Hepatic stellate cell (primary cell): ENCODE results near the gene TRIM15.
"Not testable (repeated sequence)": the region's sequence is repeated elsewhere in the genome, so short reads cannot be mapped to it uniquely, and the experiment has no call there.

ENCODE experiments used
- DNase-seq: peaks from one replicate; pipeline ENCODE4 v3.0.0; 2011; ENCODE audit warnings: low spot score

Gene TRIM15

GRCh38 chr6:30163090-30163917 is at the start of gene TRIM15:
TRIM15 (plus strand) TSS chr6:30163546; CDS start chr6:30163685, 139 bp downstream.
- no peak for DNase-seq

GRCh38 chr6:30113841-30114240 is 49.5 kb upstream of the TRIM15 start:
- DNase-seq, result no peak

GRCh38 chr6:30116724-30117123 is 46.6 kb upstream of the TRIM15 start:
- DNase-seq, result no peak

GRCh38 chr6:30118691-30119090 is 44.7 kb upstream of the TRIM15 start:
- DNase-seq, result not testable (repeated sequence)

DNA sequence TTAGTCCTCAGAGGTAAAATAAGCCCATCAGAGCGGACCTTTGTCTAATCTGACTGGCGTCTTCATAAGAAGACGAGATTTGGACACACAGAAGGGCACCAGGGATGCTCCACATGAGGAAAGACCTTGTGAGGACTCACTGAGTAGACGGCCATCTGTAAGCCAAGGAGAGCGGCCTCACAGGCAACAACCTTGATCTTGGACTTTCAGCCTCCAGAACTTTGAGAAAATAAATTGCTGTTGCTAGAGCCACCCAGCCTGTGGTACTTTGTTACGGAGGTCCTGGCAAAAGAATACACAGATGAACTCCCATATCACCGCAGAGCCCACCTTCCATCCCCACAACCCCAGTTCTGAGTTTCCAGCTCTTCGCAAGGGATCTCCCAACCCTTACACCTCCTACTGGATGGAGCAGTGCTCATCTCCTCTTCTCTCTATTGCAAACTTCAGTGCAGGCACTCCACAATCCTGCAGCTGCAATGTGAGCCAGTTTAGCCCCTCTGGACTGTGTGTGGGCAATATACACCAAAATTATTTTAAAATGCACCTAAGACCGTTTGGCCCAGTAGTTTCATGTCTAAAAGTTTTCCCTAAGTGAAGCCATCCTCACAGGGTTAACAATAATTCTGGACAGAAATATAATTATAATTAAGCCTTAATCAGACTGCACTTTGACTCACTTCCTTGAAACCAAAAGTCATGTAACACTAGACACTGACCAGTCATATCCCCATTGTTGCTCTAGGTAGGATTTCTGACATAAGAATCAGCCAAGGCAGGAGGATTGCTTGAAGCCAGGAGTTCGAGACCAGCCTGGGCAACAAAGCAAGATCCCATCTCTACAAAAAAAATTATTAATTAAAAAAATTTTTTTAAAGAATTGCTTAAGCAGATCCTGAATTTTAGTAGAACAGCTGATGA is 41.6 kb upstream of the TRIM15 start:
- DNase-seq, result no peak

DNA sequence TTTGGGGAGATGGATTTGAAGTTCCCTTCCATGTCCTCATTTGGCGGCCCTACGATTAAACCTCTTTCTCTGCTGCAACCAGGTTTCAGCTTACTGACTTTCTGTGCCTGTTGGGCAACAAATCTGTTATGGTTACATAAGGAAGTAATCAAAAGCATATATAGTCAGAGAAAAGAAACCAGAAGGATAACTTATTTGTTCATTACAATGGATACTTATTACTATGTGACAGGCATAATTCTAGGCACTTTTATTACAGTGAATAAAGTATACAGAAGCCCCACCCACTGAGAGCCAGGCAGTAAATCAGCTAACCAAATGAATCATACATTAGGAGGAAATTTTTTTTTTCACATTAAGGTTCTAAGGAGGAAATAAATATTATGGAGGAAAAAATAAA is 40.8 kb upstream of the TRIM15 start:
- no peak for DNase-seq

DNA sequence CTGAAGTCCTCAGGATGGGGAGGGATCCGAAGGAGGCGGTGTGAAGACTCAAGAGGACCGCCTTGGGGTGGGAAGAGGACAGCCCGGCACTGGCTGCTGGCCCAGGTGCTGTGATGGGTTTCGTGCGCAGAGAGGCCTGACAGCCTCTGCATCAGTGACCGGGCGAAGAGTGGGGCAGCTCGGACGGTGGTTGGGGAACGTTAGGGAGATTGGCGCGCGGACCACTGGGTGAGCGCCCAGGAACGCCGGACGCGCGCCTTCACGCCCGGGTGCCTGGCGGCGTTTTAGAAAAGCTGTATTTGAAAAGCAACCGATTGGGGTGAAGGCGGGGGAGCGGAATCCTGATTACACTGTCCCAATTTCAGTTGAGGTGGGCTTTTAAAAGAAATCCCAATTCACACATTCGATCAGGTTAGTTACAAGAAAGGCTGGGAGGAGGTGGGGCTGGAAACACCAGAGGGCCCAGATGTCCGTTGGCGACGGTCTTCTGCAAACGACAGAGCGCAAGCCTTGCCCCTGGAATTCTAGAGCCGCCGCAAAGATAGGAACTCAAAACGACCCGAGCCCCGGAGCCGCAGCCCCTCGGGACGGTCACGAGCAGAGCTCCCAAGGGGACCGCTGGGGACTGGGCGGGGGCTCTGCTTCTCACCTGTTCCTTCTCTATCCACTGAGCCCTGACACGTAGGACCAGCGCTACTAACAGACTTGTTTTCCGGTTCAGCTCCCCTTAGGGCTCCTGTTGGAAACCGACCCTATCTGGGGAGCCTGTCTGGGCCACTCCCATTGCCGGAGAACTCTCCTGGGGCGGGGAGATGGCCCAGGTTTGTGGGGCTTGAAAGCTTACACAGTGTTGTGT is 35.9 kb upstream of the TRIM15 start:
- DNase-seq, result no peak

GRCh38 chr6:30129265-30130178 is 33.8 kb upstream of the TRIM15 start:
- no peak for DNase-seq

GRCh38 chr6:30130179-30130679 is 33.1 kb upstream of the TRIM15 start:
- no peak for DNase-seq

DNA sequence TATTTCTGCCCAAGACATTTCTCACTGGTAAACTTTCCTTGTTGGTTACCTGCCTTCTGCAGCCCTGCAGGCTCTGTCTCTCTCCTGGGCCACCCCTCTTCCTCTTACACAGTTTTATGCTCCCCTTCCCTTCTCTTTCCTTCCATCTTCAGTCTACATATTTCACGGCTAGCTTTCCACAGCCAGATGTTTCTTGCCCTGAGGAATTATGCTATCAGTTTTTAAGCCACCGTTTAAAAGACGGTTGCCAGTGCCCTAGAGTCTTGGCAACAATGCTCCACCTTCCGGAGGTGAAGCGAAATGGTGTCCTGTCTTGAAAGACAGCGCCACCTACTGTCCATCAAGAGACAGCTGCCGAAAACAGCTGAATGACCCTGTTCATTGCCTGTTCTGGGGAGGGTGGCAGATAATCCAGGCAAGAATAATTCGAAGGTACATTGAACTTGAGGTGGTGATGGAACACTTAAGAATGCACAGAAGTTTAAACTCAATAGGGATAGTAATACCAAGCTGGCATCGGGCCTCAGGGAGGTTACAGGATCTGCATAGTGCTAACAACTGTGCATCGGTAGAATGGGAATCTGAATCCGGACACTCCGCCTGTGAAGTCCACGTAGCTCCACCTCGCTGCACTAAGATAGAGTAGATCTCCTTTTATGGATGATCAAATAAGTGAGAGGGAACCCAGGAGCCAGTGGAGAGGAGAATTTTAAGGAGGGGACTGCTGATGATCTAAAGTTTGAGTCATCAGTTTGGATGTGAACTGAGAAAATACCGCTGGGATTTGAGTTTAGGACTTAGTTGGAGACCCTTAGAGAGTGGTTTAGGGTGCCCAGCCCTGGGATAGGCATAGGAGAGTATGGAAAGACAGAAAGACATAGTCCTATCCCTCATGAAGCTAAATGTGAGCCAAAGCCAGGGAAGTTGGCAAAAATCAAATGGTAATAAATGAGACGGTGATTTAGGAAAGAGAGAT is 32.2 kb upstream of the TRIM15 start:
- DNase-seq, result peak; percentile 80

GRCh38 chr6:30131947-30132497 is 31.3 kb upstream of the TRIM15 start:
- no peak for DNase-seq

GRCh38 chr6:30135147-30135546 is 28.2 kb upstream of the TRIM15 start:
- DNase-seq, result no peak

DNA sequence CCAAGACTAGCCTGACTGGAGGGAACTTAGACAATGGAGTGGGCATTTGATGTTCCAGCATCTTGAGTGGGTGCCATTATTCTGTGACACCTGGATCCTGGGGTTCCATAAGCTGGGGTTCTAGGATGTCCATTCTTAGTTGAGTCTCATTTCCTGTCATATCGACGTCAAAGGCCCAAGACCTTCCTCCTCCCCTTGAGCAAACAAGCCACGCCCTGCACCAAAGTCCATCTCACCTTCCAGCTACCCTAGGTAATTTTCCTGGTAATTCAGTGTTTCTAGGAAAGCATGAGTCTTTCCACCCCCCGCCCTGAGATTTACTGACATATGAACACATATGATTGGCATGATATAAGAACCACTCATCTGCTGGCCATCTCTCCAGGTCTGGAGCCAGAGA is 27.6 kb upstream of the TRIM15 start, which contains the start of gene TRIM40:
Gene TRIM40 (plus strand): TSS at position 384 of the 400 bp plus-strand sequence. CDS start 897 bp downstream, outside the sequence.
- DNase-seq, result no peak

DNA sequence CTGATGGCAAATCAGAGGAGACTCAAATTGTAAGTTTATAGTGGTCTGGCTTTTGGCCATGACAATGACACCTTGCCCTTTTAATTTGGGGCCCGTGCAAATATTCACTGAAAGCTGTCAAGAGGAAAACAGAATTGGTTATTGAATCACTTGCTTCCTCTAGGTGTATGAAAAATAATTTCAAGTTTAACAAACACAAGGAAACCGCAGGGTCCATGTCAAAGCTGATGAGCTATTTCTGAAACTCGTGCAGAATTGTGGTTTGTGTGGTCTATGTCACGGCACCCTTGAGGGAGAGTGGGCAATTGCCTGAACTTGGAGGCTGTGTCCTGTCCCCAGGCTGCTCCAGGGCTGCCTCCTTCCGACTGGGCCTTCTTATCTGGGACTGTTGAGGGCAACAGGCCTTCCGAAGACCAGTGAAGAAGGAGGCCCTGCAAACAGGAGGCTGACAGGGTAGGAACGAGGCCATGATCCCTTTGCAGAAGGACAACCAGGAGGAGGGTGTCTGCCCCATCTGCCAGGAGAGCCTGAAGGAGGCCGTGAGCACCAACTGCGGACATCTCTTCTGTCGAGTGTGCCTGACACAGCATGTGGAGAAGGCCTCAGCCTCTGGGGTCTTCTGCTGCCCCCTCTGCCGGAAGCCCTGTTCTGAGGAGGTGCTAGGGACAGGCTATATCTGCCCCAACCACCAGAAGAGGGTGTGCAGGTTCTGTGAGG is 26.6 kb upstream of the TRIM15 start:
- no peak for DNase-seq

GRCh38 chr6:30140240-30140639 is 23.1 kb upstream of the TRIM15 start:
- not testable (repeated sequence) for DNase-seq

DNA sequence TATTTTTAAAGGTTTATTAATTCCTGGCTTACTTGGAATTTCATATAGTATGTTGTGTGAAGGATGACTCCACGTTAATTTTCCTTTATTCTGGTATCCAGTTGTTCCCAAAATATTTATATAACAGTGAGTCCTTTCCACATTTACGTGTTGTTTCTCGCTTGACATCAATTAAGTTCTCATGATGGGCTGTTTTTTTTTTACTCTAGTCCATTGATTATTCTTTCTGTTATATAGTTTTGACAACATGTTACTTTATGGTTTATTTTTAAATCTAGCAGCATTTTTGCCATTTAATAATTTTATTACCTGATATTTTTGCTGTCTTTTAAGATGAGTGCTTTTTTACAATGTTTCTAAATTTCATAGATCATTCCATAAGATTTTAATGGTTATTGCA is 20.7 kb upstream of the TRIM15 start:
- DNase-seq, result no peak

- DNase-seq, result no peak
These were observed 19.6 kb upstream of the TRIM15 start for GRCh38 chr6:30143780-30144179.

DNA sequence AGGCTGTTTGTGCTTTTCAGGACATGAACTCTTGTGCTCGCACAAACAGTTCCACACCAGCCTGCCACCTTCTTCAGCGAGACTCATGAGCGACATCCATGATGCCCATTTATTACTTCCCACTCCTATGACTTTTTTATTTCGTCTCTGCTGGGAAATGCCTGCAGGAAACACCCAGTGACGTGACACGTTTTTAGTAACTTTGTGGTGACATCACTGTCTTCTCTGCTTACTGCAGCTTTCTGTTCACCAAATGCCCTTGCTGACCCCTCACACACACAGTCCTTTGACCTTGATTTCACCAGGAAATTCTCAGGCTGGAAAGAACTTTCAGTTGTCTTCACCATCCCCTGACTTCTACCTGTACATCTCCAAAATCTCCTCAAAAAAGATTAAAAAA is 18.5 kb upstream of the TRIM15 start:
- DNase-seq, result no peak
